Activated naive CD4-positive, alpha-beta T cell treated with anti-CD3 and anti-CD28 coated beads, Interleukin-2, amount 10 ng/mL, durations not matched to agents 7 days and 5 days (primary cell): ENCODE results near the gene PFDN1.
"Not testable (repeated sequence)": the region's sequence is repeated elsewhere in the genome, so short reads cannot be mapped to it uniquely, and the experiment has no call there.

Experiments
- CTCF ChIA-PET: fragments of 350-600 bp; sonication (Branson Sonifier 250); formaldehyde crosslinking; loops from one replicate; lab custom pipeline; 2021; ENCODE audit warnings: antibody characterized with exemption; lab: Charles Lee
- DNase-seq: peaks from one replicate; pipeline ENCODE4 v3.0.0-alpha.2; 2020
- H3K27ac Mint-ChIP-seq: one replicate; pipeline ENCODE4 v1.8.0; 2021; ENCODE audit warnings: mild to moderate bottlenecking, moderate library complexity, mixed read lengths
- H3K27me3 Mint-ChIP-seq: one replicate; pipeline ENCODE4 v1.8.0; 2021; ENCODE audit warnings: mild to moderate bottlenecking, mixed read lengths
- H3K36me3 Mint-ChIP-seq: one replicate; pipeline ENCODE4 v1.8.0; 2021; ENCODE audit warnings: mixed read lengths
- H3K4me1 Mint-ChIP-seq: one replicate; pipeline ENCODE4 v1.8.0; 2021; ENCODE audit warnings: mixed read lengths
- H3K4me3 Mint-ChIP-seq: one replicate; pipeline ENCODE4 v1.8.0; 2021; ENCODE audit warnings: mild to moderate bottlenecking, moderate library complexity, mixed read lengths
- H3K9me3 Mint-ChIP-seq: one replicate; pipeline ENCODE4 v1.8.0; 2021; ENCODE audit warnings: mixed read lengths

Gene PFDN1

DNA sequence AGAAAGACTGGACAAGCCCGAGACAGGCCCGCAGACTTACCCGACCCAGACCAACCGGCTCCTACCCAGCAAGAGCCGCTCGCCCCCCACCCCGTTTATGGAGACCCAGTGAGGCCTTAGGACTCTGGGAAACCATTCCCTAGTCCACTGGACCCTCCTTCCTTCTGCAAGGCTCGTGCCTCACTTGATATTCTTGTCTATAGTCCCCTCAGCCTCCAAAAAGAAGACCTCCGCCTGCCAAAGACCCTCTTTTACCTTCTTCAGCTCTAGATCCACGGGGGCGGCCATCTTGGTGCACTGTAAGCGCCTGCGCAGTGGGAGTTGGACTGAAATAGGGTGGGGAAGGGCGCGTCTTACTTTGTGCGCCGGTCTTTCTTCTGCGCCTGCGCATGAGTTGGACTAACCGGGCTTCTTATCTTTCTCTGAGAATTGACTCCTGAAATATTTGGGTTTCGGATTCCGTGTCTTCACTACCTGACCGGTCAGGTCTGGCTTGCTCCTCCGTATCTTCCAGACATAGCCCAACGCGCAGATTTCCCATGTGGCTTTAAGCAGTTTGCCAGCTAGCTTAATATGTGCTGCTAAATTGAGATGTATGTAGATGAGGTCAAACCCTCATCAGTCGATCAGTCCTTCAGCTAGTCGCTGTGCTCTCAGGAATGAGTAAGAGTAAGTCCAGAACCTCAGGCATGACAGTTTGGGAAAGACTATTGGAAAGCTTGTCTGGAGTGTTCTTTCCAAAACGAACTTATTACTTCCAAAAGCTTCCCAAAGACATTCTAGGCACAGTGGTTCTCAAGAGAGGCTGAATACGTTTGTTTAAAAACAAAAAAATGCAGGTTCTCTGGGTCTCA is at the start of gene PFDN1:
Gene PFDN1, minus strand, starts transcription at position 316 of the 854 bp plus-strand sequence. Its CDS starts 28 bp downstream, at position 288.
- Mint-ChIP-seq H3K4me1 (peaks cover 36% of the 10 kb centered on the region), H3K9me3 (no peaks in the 10 kb centered on the region), H3K27ac (peak within 1 kb of the TSS; percentile 91), H3K4me3 (peak within 1 kb of the TSS; percentile 98), H3K27me3 (peaks cover 18% of the 10 kb centered on the region), H3K36me3 (peaks cover 19% of the 10 kb centered on the region)
- CTCF ChIA-PET = interaction anchor here (1.4 to 2.6 kb wide), 3 partner anchors 42 to 58 kb away, joined by 3 to 10 read pairs (median 8); no protein-coding TSS in a partner anchor
- peak; percentile 95 for DNase-seq

DNA sequence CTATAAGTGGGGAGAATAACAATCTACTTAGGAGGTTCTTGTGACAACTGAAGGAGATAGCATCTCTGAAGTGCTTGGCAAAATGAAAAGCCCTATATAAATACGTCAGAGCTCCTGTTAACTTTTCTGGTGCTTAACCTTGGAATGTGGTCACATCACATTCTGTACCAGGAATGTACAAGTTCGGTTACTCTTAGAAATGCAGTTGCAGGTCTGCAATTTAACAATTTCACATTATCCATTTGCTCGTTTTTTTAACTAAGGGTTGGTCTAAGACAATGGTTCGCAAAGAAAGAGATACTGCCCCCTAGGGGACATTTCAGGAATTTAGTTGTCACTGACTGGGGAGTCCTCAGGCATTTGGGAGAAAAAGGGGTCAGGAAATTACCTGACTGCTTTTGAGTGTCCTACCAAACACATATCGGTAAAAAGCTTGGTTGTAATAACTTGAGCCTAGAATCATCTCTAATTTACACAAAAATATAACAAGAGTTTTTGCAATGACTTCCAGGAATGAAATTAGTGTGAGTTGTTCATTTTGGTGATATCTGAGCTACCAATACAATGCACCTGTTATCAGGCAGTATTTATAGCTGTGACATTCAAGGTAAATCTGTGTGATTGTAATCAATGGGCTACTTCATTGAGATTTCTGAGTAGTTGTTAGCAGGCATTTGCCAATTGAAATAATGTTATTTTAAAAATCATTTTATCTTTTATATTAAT is 48.9 kb upstream of the PFDN1 start:
- H3K4me1 Mint-ChIP-seq = peaks cover 44% of the 10 kb centered on the region
- peaks cover 26% of the 10 kb centered on the region for H3K27me3 Mint-ChIP-seq
- no peaks in the 10 kb centered on the region for H3K9me3 Mint-ChIP-seq
- CTCF ChIA-PET = interaction anchor here (0.6 to 22.2 kb wide), 27 partner anchors 9 to 359 kb away, joined by 3 to 856 read pairs (median 3); partner anchors contain the start of genes PFDN1 and SLC4A9
- DNase-seq = peak; percentile 69
- H3K27ac Mint-ChIP-seq = peak overlapping the region; percentile 80
- no peak overlapping the region for H3K4me3 Mint-ChIP-seq
- no peaks in the 10 kb centered on the region for H3K36me3 Mint-ChIP-seq

GRCh38 chr5:140349244-140349643 is 46.3 kb upstream of the PFDN1 start:
- Mint-ChIP-seq H3K27ac (no peak overlapping the region), H3K4me1 (peaks cover 55% of the 10 kb centered on the region), H3K36me3 (peaks cover 16% of the 10 kb centered on the region), H3K27me3 (peaks cover 28% of the 10 kb centered on the region), H3K4me3 (no peak overlapping the region), H3K9me3 (no peaks in the 10 kb centered on the region)
- CTCF ChIA-PET = interaction anchor here (0.9 to 22.2 kb wide), 4 partner anchors 11 to 122 kb away, joined by 3 to 856 read pairs (median 4); no protein-coding TSS in a partner anchor
- no peak for DNase-seq

DNA sequence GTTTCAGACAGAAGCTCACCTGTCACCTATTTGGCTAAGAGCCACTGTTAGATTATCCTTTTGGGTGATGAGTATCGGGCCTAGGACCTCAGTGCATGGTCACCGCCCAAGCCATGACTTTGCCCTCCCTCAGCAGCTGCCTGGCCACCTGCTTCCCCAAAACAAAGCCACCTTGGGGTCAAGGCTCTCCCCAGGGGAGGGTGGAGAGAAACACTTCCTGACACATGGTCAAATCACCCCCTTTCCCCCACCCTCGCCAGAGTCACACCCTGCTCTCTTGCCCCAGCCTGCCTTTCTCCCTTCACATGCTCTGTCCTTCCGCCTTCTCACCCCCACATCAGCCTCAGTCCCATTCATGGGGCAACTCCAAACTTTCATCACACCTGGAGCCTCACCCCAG is 45.2 kb upstream of the PFDN1 start:
- H3K4me1 Mint-ChIP-seq = peaks cover 67% of the 10 kb centered on the region
- peaks cover 28% of the 10 kb centered on the region for H3K36me3 Mint-ChIP-seq
- H3K9me3 Mint-ChIP-seq = no peaks in the 10 kb centered on the region
- peaks cover 20% of the 10 kb centered on the region for H3K27me3 Mint-ChIP-seq
- no peak for DNase-seq
- peak overlapping the region; percentile 80 for H3K4me3 Mint-ChIP-seq
- no peak overlapping the region for H3K27ac Mint-ChIP-seq
- CTCF ChIA-PET = interaction anchor here (0.6 to 22.2 kb wide), 3 partner anchors 28 to 128 kb away, joined by 3 to 856 read pairs (median 4); no protein-coding TSS in a partner anchor

DNA sequence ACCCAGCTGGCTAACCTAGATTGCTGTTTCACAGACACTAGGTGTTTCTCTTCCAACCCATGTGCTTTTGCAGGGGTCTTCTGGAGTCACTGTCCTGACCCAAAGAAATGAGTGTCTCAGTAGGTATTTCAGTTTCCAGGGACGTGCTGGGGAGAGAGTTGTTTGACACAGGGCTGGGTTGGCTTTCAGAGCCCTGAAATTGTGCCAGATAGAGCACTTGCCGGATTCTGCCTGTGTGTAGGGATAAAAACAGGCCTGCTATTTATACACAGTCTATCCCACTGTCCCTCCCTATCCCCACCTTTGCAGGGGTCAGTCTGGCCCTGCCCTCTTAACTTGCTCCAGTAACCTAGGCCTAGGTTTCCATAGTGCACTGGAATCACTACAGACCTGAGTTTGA is 44.5 kb upstream of the PFDN1 start:
- Mint-ChIP-seq H3K36me3 (peaks cover 35% of the 10 kb centered on the region), H3K27ac (peak overlapping the region; percentile 75), H3K4me1 (peaks cover 74% of the 10 kb centered on the region), H3K4me3 (peak overlapping the region; percentile 80), H3K9me3 (no peaks in the 10 kb centered on the region), H3K27me3 (peaks cover 20% of the 10 kb centered on the region)
- CTCF ChIA-PET = interaction anchor here (0.7 to 22.2 kb wide), 9 partner anchors 19 to 378 kb away, joined by 3 to 856 read pairs (median 4); partner anchors contain the start of gene EIF4EBP3
- DNase-seq = no peak

GRCh38 chr5:140346348-140347221 is 43.7 kb upstream of the PFDN1 start, which contains the start of gene HBEGF:
Gene HBEGF, minus strand, starts transcription at chr5:140346603. Its CDS starts 275 bp downstream, at chr5:140346328.
- peak within 1 kb of the TSS; percentile 79 for H3K27ac Mint-ChIP-seq
- H3K36me3 Mint-ChIP-seq = peaks cover 43% of the 10 kb centered on the region
- H3K9me3 Mint-ChIP-seq = no peaks in the 10 kb centered on the region
- peaks cover 78% of the 10 kb centered on the region for H3K4me1 Mint-ChIP-seq
- peak within 1 kb of the TSS; percentile 82 for H3K4me3 Mint-ChIP-seq
- CTCF ChIA-PET = interaction anchor here (0.7 to 22.2 kb wide), 16 partner anchors 9 to 379 kb away, joined by 3 to 856 read pairs (median 4); partner anchors contain the start of gene EIF4EBP3
- DNase-seq = peak; percentile 79
- H3K27me3 Mint-ChIP-seq = peaks cover 20% of the 10 kb centered on the region

DNA sequence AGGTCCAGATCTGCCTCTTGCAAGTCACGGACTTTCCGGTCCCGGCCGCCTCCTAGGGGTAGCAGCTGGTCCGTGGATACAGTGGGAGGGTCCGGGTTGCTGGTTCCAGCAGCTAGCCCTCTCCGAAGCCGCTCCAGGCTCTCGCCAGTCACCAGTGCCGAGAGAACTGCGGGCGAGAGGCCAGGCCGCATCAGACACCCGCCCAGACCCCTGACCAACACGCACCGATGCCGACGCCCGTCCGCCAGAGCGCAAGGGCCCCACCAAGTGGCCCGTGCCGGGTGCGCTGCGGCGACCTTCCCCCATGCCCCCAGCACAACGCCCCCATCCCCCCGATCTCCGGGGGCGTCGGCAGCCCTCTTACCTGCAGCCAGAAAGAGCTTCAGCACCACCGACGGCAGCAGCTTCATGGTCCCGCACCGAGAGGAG is 43.0 kb upstream of the PFDN1 start:
- no peak for DNase-seq
- no peaks in the 10 kb centered on the region for H3K9me3 Mint-ChIP-seq
- peak overlapping the region; percentile 82 for H3K4me3 Mint-ChIP-seq
- peak overlapping the region; percentile 75 for H3K27ac Mint-ChIP-seq
- peaks cover 78% of the 10 kb centered on the region for H3K4me1 Mint-ChIP-seq
- CTCF ChIA-PET = interaction anchor here (1.0 to 22.2 kb wide), 13 partner anchors 9 to 380 kb away, joined by 3 to 856 read pairs (median 3); partner anchors contain the start of gene EIF4EBP3
- peaks cover 49% of the 10 kb centered on the region for H3K36me3 Mint-ChIP-seq
- H3K27me3 Mint-ChIP-seq = peaks cover 20% of the 10 kb centered on the region

- Mint-ChIP-seq H3K27me3 (peaks cover 17% of the 10 kb centered on the region), H3K4me3 (peak overlapping the region; percentile 82), H3K27ac (peak overlapping the region; percentile 93), H3K9me3 (no peaks in the 10 kb centered on the region), H3K36me3 (peaks cover 58% of the 10 kb centered on the region), H3K4me1 (peaks cover 79% of the 10 kb centered on the region)
- no peak for DNase-seq
- CTCF ChIA-PET = interaction anchor here (0.9 to 22.2 kb wide), 11 partner anchors 7 to 294 kb away, joined by 3 to 856 read pairs (median 5); partner anchors contain the start of gene PFDN1
Observed at GRCh38 chr5:140344683-140345423, 42.0 kb upstream of the PFDN1 start.

DNA sequence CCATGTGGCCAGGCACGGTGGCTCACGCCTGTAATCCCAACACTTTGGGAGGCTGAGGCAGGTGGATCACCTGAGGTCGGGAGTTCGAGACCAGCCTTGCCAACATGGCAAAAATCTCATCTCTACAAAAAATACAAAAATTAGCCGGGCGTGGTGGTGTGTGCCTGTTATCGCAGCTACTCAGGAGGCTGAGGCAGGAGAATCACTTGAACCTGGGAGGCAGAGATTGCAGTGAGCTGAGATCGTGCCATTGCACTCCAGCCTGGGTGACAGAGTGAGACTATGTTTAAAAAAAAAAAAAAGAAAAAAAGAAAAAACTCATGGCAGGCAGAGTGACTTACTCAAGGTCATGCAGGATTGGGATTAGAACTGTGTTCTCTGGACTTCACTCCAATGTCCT is 40.9 kb upstream of the PFDN1 start:
- CTCF ChIA-PET = interaction anchor here (0.7 to 22.2 kb wide), 5 partner anchors 8 to 1464 kb away, joined by 3 to 856 read pairs (median 5); no protein-coding TSS in a partner anchor
- H3K27me3 Mint-ChIP-seq, DNase-seq, H3K9me3 Mint-ChIP-seq: not testable (repeated sequence)
- H3K36me3 Mint-ChIP-seq = peaks cover 64% of the 10 kb centered on the region
- H3K4me1 Mint-ChIP-seq = peaks cover 82% of the 10 kb centered on the region
- H3K4me3 Mint-ChIP-seq = peak overlapping the region; percentile 82
- H3K27ac Mint-ChIP-seq = peak overlapping the region; percentile 93

GRCh38 chr5:140342896-140343295 is 40.0 kb upstream of the PFDN1 start:
- Mint-ChIP-seq H3K4me1 (peaks cover 80% of the 10 kb centered on the region), H3K27ac (peak overlapping the region; percentile 93), H3K36me3 (peaks cover 72% of the 10 kb centered on the region), H3K9me3 (no peaks in the 10 kb centered on the region), H3K27me3 (peaks cover 6% of the 10 kb centered on the region), H3K4me3 (peak overlapping the region; percentile 82)
- CTCF ChIA-PET = interaction anchor here (0.6 to 22.2 kb wide), 4 partner anchors 9 to 94 kb away, joined by 3 to 856 read pairs (median 14); no protein-coding TSS in a partner anchor
- DNase-seq = no peak

- peaks cover 6% of the 10 kb centered on the region for H3K27me3 Mint-ChIP-seq
- peak; percentile 65 for DNase-seq
- H3K27ac Mint-ChIP-seq = peak overlapping the region; percentile 93
Observed at GRCh38 chr5:140342287-140342686, 39.4 kb upstream of the PFDN1 start.

GRCh38 chr5:140341591-140341990 is 38.7 kb upstream of the PFDN1 start:
- peaks cover 78% of the 10 kb centered on the region for H3K4me1 Mint-ChIP-seq
- CTCF ChIA-PET = interaction anchor here (1.7 to 22.2 kb wide), 3 partner anchors 11 to 93 kb away, joined by 5 to 856 read pairs (median 25); no protein-coding TSS in a partner anchor
- peak overlapping the region; percentile 93 for H3K27ac Mint-ChIP-seq
- no peak for DNase-seq
- H3K27me3 Mint-ChIP-seq = peaks cover 6% of the 10 kb centered on the region
- H3K36me3 Mint-ChIP-seq = peaks cover 82% of the 10 kb centered on the region
- no peaks in the 10 kb centered on the region for H3K9me3 Mint-ChIP-seq
- peak overlapping the region; percentile 82 for H3K4me3 Mint-ChIP-seq

More at GRCh38 chr5:140342287-140342686, 39.4 kb upstream of the PFDN1 start:
- Mint-ChIP-seq H3K4me1 (peaks cover 81% of the 10 kb centered on the region), H3K36me3 (peaks cover 77% of the 10 kb centered on the region), H3K4me3 (peak overlapping the region; percentile 82), H3K9me3 (no peaks in the 10 kb centered on the region)
- CTCF ChIA-PET = interaction anchor here (1.4 to 22.2 kb wide), 3 partner anchors 10 to 93 kb away, joined by 3 to 856 read pairs (median 25); no protein-coding TSS in a partner anchor
